GM21360 (cell line): ENCODE data around the gene PTH2.
"Not testable (repeated sequence)": the region's sequence is repeated elsewhere in the genome, so short reads cannot be mapped to it uniquely, and the experiment has no call there.

Experiments used
- ATAC-seq: cut with Tn5 transposase; IDR thresholded peaks from one replicate; pipeline ENCODE4 v1.9.1; 2021; ENCODE audit warnings: mild to moderate bottlenecking, moderate library complexity; ENCODE audit not compliant: unreplicated experiment

The PTH2 gene

DNA sequence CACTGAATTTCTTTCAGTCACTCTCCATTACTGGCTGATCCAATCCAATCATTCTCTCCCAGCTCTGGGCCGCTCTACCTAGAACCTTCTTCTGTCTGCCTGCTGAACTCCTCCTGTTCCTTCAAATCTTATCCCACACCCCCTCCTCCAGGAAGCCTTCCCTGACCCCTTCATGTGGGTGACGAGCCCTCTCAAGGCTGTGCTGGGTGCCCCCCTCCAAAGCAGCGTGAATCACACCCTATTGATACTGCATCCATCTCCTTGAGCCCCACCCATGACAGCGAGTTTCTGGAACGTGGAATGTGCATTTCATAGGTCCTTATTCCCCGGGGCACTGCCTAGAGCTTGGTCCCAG, 25.2 kb upstream of the PTH2 start:
- ATAC-seq = no peak

DNA sequence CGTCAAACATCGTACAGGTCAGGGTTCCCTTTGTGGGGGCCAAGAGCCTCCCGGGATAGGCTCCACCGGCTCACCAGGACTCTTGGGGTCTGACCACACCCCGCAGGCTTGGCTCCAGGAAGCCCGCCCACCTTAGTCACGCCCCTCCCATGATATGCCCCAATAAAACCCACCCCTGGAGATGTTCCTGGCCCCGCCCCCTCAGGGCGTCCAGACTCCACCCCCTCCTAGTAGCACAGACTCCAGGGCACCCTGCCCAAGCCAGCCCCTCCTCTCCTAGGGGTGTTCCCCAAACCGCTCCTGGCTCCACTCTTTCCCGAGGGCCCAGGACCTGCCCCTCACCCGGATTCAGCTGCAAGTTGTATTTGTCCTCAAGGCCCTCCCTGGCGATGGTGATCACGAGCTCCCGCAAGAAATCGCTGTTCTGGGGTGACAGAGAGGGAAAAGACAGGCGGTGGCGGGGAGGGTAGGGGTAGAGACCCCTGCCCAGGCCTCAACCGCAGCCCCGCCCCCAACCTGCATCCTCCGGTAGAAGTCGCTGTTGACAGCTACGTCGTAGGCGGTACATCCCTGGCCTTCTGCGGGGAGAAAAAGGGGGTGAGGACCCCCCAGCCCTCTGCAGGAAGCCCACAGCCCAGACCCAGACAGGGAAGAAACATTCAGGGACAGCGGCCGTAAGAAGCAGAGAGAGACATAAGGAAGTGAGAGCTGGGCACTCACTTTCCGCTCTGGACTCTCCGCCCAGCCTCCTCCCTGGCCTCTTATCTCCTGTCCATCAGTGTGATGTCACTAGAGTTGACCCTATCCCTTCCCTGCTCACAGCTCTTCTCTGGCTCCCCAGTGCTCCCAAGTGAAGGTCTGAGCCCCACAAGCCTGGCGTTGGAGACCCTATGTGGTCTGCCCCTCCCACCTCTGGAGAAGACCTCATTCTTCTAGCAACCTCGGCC, 24.5 kb upstream of the PTH2 start:
- no peak for ATAC-seq

DNA sequence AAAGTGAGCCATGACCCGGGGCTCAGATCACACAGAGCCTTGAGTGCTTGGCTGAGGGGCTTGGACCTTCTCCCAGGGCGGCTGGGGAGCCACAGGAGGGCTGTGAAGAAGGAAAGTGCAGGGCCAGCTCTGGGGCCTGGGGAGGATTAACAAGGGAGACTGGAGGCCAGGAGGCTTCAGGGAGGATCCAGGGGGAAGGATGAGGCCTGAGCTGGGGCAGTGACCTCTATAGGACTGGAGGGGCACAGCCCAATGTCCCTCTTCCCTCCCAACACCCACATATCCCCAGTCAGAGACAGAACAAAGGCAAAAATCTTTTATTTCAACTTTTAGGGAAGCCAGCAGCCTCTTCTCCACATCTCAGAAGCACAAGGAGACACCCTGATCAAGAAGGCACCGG, 22.8 kb upstream of the PTH2 start:
- ATAC-seq = no peak

DNA sequence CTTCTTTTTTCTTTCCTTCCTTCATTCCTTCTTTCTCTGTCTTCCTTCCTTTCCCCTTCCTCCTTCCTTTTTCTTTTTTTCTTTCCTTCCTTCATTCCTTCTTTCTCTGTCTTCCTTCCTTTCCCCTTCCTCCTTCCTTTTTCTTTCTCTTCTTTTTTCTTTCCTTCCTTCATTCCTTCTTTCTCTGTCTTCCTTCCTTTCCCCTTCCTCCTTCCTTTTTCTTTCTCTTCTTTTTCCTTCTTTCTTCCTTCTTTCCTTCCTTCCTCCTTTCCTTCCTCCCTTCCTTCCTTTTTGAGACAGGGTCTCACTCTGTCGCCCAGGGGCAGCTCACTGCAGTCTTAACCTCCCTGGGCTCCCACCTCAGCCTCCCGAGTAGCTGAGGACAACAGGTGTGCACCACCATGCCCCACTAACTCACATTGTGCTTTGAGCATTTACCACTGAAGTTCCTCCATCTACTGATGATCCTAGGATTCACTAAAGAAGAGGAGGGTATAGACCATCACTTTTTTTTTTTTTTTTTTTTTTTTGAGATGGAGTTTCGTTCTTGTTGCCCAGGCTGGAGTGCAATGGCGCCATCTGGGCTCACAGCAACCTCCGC, 21.0 kb upstream of the PTH2 start:
- not testable (repeated sequence) for ATAC-seq

DNA sequence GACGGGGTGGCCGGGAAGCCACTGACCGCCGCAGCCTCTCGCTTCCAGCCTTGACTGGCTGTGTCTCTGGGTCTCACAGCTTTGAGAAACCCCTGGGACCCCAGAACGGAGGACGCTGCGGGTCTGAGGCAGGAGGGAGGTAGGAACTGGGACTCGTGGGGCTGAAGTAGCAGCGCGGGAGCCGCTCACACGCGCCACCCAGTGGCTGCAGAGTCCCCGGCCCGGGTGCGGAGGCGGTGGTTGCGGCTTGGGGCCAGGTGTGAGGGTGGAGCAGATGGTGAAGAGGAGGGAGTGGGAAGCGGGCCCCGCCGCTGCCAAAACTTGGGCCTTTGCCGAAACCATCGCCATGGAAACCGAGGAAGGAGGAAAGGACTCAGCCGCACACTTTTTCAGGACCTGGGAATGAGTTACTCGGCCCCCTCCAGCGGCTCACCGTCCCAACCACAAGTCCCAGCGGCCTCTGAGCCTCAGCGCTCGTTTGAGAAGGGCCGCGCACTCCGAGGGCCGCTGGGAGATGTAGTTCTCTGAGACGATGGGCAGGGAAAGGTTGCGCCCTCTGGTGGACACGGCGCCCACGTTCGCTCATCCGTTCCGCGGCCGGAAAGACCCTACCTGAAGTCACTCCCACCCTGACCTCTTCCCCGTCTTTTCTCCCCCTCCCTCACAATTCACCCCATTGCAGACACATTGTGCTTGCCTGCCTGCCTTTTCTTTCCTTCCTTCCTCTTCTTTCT, 20.3 kb upstream of the PTH2 start:
- peak; percentile 69 for ATAC-seq

DNA sequence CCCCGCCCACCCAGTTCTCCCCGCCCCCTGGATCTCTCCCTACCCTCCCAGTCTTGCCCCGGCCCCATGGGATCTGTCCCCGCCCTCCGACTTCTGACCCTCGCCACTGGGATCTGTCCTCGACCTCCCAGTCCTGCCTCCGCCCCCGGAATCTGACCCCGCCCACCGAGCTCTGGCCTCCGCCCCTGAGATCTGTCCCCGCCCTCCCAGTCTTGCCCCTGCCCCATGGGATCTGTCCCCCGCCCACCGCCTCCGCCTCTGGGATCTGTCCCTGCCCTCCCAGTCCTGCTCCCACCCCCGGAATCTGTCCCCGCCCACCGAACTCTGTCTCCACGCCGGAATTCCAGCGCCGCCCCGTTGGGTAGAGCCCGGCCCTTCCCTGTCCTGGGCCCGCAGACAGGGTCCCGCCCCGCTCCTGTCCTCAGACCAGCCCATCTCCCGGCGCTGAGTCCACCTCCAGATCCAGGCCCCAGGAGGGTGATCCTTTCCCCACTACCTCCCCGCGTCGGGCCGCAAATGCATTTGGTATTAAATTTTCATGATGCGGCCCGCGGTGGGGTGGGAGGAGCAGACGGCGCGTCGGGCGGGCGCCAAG, 19.6 kb upstream of the PTH2 start:
- peak; percentile 18 for ATAC-seq

DNA sequence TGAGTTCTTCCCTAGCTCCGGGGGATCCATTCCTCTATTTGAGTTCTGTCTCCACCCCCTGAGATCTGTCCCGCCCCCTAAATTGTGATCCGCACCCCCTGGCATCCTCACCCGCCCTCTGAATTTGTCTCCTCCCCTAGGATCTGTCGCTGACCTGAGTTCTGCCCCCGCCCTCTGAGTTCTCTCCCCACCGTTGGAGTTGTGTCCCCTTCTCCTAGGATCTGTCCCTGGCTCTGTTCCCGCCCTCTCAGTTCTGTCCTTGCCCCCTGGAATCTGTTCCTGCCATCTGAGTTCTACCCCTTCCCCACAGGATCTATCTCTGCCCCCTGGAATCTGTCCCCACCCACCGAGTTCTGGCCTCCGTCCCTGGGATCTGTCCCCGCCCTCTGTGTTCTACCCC, 19.1 kb upstream of the PTH2 start:
- no peak for ATAC-seq

DNA sequence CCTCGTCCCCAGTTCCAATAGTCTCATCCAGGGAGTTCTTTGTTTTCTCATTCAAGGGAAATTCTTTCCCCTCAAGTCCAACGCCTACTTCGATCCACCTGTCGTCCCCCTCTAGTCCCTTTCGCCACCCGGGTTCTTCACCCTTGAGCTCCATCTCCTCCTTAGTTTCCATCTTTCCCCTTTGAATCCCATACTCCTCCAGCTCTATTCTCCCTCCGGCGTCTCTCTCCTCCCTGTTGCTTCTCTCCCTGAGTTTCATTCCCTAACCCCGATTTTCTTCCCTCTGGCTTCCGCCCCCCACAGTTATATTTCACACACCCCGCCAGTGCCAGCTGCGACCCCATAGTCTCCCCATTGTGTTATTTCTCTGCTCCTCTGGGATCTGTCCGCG, 18.7 kb upstream of the PTH2 start:
- ATAC-seq = no peak

DNA sequence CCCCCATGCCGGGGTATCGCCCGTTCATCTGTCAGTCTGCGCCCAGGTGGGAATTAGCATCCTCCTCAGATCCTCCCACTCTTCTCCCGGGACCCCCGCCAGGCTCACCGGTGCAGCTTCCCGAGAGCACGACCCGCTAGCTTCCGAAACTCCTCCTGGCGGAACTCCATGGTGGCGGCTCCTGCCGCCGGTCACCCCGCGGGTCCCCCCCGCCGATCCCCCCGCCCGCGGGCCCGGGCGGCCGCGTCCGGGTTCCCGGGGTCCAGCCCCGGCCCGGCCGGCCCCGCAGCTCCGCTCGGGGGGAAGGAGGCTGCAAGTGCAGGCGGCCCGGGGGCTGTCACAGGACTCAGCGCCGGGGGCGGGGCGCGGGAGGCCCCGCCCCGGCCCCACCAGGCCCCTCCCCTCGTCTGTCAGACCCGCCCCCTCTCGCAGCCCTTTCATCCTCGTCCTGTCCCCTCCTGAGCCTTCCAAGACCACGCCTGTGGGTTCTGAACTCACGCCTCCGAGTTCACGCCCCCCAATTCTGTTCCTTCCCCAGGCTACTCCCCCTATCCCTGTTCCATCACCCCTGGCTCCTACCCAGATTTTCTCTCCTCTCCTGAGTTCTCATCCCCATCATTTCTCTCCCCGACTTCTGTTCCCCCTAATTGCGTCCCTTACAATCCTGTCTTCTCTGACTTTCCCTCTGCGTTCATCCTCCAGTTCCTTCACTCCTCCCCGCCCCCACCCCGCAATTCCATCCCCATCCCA, 18.1 kb upstream of the PTH2 start, which contains the start of gene SLC17A7:
TSS of gene SLC17A7 (minus strand) at position 318 of the 750 bp plus-strand sequence. CDS start at position 170, 148 bp downstream.
- ATAC-seq = no peak

DNA sequence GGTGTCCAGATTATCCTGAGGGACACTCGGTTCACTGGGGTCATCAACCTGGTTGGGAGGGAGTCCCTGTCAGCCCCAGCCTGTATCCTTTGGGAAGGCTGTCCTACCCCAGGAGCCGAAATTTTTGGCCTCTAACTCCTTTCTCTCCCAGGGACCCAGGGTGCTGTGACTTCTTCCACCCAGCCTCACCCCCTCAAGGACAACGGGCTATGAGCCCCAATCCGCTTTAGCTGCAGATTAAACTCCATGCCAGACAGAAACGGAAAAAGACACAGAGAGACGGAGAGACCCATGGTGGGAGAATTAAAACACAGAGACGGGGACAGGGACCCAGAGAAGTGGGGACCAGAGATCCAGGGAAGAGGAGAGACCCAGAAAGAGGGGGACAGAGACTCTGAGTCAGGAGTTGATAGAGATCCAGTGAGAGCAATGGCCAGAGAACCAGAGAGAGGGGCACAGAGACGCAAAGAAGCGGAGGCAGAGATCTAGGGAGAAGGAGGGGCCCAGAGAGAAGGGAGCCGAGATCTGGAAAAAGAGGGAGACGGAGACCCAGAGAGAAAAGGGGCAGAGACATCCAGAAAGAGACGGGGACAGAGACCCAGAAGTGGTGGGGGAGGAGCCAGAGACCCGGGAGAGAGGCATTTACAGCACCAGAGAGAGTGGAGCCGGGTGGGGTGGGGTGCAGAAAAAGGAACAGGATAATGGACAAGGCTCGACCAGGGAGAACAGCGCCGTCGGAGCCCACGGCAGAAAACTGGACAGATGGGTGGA, 17.4 kb upstream of the PTH2 start:
- no peak for ATAC-seq

DNA sequence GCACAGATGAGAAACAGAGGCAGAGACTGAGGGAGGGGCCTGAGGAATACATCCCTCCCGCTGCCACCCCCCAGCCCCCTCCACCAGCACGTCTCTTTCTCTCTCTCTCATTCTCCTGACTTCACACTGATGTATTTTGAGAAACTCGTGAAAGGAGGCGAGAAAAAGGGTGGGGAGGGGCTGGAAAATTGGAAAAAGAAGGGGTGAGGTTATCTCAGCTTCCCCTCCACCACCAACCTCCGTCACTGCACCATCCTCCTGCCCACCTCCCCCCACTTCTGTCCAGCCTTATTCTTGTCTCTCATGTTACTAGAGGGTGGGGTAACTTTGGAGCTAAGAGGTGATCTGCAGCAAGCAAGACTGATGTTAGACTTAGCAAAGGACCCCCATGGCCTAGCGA, 16.6 kb upstream of the PTH2 start:
- ATAC-seq = no peak

DNA sequence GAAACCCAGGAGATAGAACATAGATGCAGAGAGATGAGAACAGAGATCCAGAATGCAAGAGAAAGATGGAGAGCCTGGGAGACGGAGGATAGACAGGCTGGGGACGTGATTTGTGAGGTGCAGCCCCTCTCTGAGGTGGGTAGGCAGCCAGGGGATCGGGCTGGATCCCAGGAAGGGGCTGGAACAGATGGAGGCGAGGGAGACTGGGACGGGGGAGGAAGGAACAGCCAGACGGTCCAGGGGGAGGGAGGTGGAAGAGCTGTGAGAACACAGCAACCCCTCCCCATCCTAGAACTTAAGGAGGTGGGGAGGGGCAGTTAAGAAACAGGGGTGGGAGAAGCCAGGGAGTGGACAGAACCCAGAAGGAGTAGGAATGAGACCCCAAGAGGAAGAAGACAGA, 15.0 kb upstream of the PTH2 start:
- no peak for ATAC-seq

DNA sequence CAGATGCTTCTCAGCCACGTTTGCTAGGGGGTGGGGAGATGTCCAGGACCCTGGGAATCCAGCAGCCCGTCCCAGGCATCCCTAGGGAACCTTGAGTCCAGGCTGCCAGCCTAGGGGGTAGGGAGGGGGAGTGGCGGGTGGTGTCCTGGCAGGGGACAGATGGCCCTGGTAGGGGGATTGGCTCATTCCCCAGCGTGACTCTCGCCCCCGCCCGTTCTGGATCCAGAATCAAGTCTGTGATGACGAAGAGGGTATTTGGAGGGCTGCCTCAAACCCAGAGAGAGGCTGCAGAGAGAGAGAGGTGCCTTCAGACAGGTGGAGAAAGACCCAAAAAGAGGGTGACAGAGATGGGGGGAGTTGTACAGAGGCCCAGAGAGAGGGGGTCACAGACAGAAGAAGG, 14.0 kb upstream of the PTH2 start:
- no peak for ATAC-seq

DNA sequence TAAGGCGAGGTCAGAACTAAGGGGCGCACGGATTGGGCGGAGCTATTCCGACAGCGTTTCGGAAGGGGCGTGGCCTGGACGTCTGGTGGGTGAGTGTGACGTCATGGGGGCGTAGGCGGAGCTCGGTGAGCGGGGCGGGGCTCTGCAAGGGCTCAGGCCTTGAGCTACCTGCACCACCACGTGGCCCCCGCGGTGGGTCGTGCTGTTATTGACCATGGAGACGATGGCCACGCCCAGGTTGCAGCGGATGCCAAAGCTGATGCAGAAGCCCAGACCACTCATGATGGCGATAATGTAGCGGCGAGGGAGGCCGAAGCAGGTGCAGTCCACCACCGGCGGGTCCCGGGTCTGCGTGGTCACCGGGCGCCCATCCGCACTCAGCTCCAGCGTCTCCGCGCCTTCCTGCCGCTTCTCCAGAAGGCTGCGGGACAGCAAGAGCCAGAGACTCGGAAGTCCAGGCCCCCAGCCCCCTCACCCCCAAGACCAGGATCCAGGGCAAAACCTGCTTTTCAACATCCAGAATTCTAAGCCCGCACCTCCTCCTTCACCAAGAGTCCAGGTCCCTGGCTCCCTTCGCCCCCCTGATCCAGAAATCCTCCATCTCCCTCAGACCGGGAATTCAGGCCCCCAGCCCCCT, 13.3 kb upstream of the PTH2 start:
- no peak for ATAC-seq

DNA sequence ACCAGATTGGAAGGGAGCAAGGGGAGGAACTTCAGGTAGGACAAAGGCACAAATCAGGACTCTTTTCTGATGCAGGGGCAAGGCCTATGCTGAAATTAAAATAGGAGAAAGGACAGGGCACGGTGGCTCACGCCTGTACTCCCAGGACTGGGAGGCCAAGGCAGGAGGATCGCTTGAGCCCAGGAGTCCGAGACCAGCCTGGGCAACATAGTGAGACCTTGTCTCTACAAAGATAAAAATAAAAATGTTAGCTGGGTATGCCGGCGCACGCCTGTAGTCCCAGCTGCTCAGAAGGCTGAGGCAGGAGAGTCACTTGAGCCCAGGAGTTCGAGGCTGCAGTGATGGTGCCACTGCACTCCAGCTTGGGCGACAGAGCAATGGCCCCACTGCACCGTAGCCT, 12.4 kb upstream of the PTH2 start:
- ATAC-seq = no peak

DNA sequence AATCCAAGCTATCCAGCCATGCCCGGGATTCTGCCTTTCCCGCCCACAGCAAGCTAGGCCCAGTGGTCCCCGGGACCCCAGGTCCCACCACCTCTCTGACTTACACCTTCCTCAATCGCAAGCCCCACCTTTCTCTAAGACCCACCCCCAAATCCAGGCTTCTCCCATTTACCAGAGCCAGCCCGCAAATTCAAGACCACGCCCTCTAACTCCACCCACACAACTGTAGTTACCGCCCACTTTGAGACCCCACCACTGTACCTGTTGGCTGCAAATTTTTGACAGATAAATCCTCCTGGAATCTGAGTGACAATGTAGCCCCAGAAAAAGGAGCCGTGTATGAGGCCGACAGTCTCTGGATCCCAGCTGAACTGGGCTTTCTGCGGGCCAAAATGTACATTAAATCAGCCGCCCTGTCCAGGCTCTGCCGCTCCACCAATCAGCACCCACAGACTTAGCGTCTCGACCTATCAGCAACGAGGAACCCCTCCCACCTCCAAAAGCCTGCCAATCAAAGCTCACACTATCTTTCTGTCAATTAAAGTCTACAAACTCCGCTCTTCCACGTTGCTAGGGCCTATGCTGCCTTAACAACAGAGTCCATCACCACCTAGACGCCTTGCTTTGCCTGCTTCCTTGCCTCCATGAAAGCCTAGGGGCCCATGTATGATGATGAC, 11.8 kb upstream of the PTH2 start:
- no peak for ATAC-seq

DNA sequence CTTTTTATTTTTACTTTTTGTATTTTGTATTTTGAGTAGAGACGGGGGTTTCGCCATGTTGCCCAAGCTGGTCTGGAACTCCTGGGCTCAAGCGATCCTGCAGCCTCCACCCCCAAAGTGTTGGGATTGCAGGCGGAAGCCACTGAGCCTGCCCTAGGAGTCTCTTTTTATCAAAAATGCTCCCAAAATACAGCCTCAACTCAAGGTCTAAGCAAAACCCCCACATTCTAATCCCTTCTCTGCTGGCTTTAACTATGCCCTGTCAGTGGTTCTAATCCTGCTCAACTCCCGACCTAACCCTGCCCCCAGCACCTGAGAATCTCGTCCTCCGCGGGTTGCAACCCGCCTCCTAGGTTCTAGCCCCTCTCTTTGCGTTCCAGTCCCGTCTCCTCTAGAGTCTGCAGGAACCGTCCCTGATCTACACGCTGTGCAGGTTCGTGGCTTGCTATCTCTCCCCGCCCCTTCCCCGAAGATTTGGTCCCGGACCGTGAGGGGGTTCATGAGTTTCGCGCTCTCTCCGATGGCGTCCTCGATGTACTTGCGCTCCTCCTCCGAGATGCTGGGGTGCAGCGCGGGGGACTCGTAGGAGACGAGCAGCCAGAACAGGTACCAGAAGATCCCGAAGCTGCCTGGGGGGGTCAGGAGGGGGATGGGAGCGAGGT, 10.1 kb upstream of the PTH2 start:
- ATAC-seq = no peak
